ENCODE measurements around the gene INPP5A.
A peak's percentile ranks its signal among the peaks of the same experiment; 100 is the strongest.
"Not testable (repeated sequence)": the region's sequence is repeated elsewhere in the genome, so short reads cannot be mapped to it uniquely, and the experiment has no call there.

Gene INPP5A

GRCh38 chr10:132593900-132594876 is 56.6 kb downstream of the INPP5A start:
- Mint-ChIP-seq H3K4me3 (peak overlapping the region; percentile 51), H3K27me3 (no peaks in the 10 kb centered on the region), H3K4me1 (peaks cover 68% of the 10 kb centered on the region), H3K9me3 (no peaks in the 10 kb centered on the region), H3K36me3 (peaks cover 11% of the 10 kb centered on the region), H3K27ac (no peak overlapping the region)

GRCh38 chr10:132595021-132595420 is 57.4 kb downstream of the INPP5A start:
- H3K27ac Mint-ChIP-seq = no peak overlapping the region
- H3K4me3 Mint-ChIP-seq = no peak overlapping the region
- H3K9me3 Mint-ChIP-seq = no peaks in the 10 kb centered on the region
- peaks cover 12% of the 10 kb centered on the region for H3K36me3 Mint-ChIP-seq
- peaks cover 69% of the 10 kb centered on the region for H3K4me1 Mint-ChIP-seq
- H3K27me3 Mint-ChIP-seq = no peaks in the 10 kb centered on the region

- peaks cover 71% of the 10 kb centered on the region for H3K4me1 Mint-ChIP-seq
- no peak overlapping the region for H3K27ac Mint-ChIP-seq
- H3K4me3 Mint-ChIP-seq = no peak overlapping the region
- H3K36me3 Mint-ChIP-seq = peaks cover 15% of the 10 kb centered on the region
- H3K27me3 Mint-ChIP-seq = no peaks in the 10 kb centered on the region
- peaks cover 6% of the 10 kb centered on the region for H3K9me3 Mint-ChIP-seq
These were observed 58.3 kb downstream of the INPP5A start for GRCh38 chr10:132595854-132596253.

GRCh38 chr10:132596742-132597279 is 59.2 kb downstream of the INPP5A start:
- Mint-ChIP-seq H3K27ac (peak overlapping the region; percentile 21), H3K4me3 (no peak overlapping the region), H3K27me3 (no peaks in the 10 kb centered on the region), H3K4me1 (peaks cover 70% of the 10 kb centered on the region), H3K9me3 (peaks cover 11% of the 10 kb centered on the region), H3K36me3 (peaks cover 20% of the 10 kb centered on the region)

- H3K4me1 Mint-ChIP-seq = peaks cover 67% of the 10 kb centered on the region
- peaks cover 20% of the 10 kb centered on the region for H3K36me3 Mint-ChIP-seq
- no peaks in the 10 kb centered on the region for H3K27me3 Mint-ChIP-seq
- H3K4me3 Mint-ChIP-seq = no peak overlapping the region
- H3K9me3 Mint-ChIP-seq = peaks cover 11% of the 10 kb centered on the region
- H3K27ac Mint-ChIP-seq = no peak overlapping the region
These were observed 60.1 kb downstream of the INPP5A start for GRCh38 chr10:132597654-132598053.

- peaks cover 60% of the 10 kb centered on the region for H3K4me1 Mint-ChIP-seq
- peaks cover 11% of the 10 kb centered on the region for H3K9me3 Mint-ChIP-seq
- not testable (repeated sequence) for H3K27ac Mint-ChIP-seq, H3K4me3 Mint-ChIP-seq, H3K27me3 Mint-ChIP-seq
- H3K36me3 Mint-ChIP-seq = peaks cover 20% of the 10 kb centered on the region
These were observed 61.5 kb downstream of the INPP5A start for GRCh38 chr10:132599023-132599618.

GRCh38 chr10:132599732-132600131 is 62.1 kb downstream of the INPP5A start:
- no peaks in the 10 kb centered on the region for H3K27me3 Mint-ChIP-seq
- H3K4me1 Mint-ChIP-seq = peaks cover 60% of the 10 kb centered on the region
- H3K36me3 Mint-ChIP-seq = peaks cover 20% of the 10 kb centered on the region
- H3K4me3 Mint-ChIP-seq = no peak overlapping the region
- H3K9me3 Mint-ChIP-seq = peaks cover 11% of the 10 kb centered on the region
- no peak overlapping the region for H3K27ac Mint-ChIP-seq

GRCh38 chr10:132600416-132600815 is 62.8 kb downstream of the INPP5A start:
- Mint-ChIP-seq H3K9me3 (peaks cover 11% of the 10 kb centered on the region), H3K36me3 (peaks cover 20% of the 10 kb centered on the region), H3K27me3 (no peaks in the 10 kb centered on the region), H3K4me1 (peaks cover 54% of the 10 kb centered on the region), H3K4me3 (no peak overlapping the region), H3K27ac (no peak overlapping the region)

- Mint-ChIP-seq H3K27ac (no peak overlapping the region), H3K4me3 (no peak overlapping the region), H3K9me3 (peaks cover 11% of the 10 kb centered on the region), H3K27me3 (no peaks in the 10 kb centered on the region), H3K4me1 (peaks cover 50% of the 10 kb centered on the region), H3K36me3 (peaks cover 20% of the 10 kb centered on the region)
These were observed 64.0 kb downstream of the INPP5A start for GRCh38 chr10:132601567-132601966.

- H3K36me3 Mint-ChIP-seq = peaks cover 20% of the 10 kb centered on the region
- H3K9me3 Mint-ChIP-seq = peaks cover 11% of the 10 kb centered on the region
- H3K4me1 Mint-ChIP-seq = peaks cover 44% of the 10 kb centered on the region
- no peaks in the 10 kb centered on the region for H3K27me3 Mint-ChIP-seq
- H3K27ac Mint-ChIP-seq = no peak overlapping the region
- H3K4me3 Mint-ChIP-seq = no peak overlapping the region
These were observed 65.0 kb downstream of the INPP5A start for GRCh38 chr10:132602614-132603013.

- Mint-ChIP-seq H3K27ac (no peak overlapping the region), H3K9me3 (peaks cover 11% of the 10 kb centered on the region), H3K4me3 (no peak overlapping the region), H3K27me3 (no peaks in the 10 kb centered on the region), H3K4me1 (peaks cover 38% of the 10 kb centered on the region), H3K36me3 (peaks cover 14% of the 10 kb centered on the region)
These were observed 66.4 kb downstream of the INPP5A start for GRCh38 chr10:132603851-132604533.

GRCh38 chr10:132604686-132605085 is 67.1 kb downstream of the INPP5A start:
- H3K27ac Mint-ChIP-seq = peak overlapping the region; percentile 69
- no peak overlapping the region for H3K4me3 Mint-ChIP-seq
- H3K9me3 Mint-ChIP-seq = peaks cover 11% of the 10 kb centered on the region
- H3K27me3 Mint-ChIP-seq = no peaks in the 10 kb centered on the region
- peaks cover 14% of the 10 kb centered on the region for H3K36me3 Mint-ChIP-seq
- H3K4me1 Mint-ChIP-seq = peaks cover 38% of the 10 kb centered on the region

- peaks cover 9% of the 10 kb centered on the region for H3K36me3 Mint-ChIP-seq
- peaks cover 34% of the 10 kb centered on the region for H3K4me1 Mint-ChIP-seq
- H3K27ac Mint-ChIP-seq = no peak overlapping the region
- H3K9me3 Mint-ChIP-seq = peaks cover 8% of the 10 kb centered on the region
- H3K4me3 Mint-ChIP-seq = no peak overlapping the region
- H3K27me3 Mint-ChIP-seq = no peaks in the 10 kb centered on the region
These were observed 67.8 kb downstream of the INPP5A start for GRCh38 chr10:132605390-132605789.

GRCh38 chr10:132606031-132606491 is 68.5 kb downstream of the INPP5A start:
- H3K4me3 Mint-ChIP-seq = no peak overlapping the region
- H3K27ac Mint-ChIP-seq = no peak overlapping the region
- no peaks in the 10 kb centered on the region for H3K27me3 Mint-ChIP-seq
- peaks cover 7% of the 10 kb centered on the region for H3K36me3 Mint-ChIP-seq
- H3K9me3 Mint-ChIP-seq = peaks cover 4% of the 10 kb centered on the region
- peaks cover 36% of the 10 kb centered on the region for H3K4me1 Mint-ChIP-seq

GRCh38 chr10:132606536-132607316 is 69.1 kb downstream of the INPP5A start:
- no peak overlapping the region for H3K4me3 Mint-ChIP-seq
- no peaks in the 10 kb centered on the region for H3K9me3 Mint-ChIP-seq
- no peak overlapping the region for H3K27ac Mint-ChIP-seq
- peaks cover 2% of the 10 kb centered on the region for H3K36me3 Mint-ChIP-seq
- H3K4me1 Mint-ChIP-seq = peaks cover 32% of the 10 kb centered on the region
- no peaks in the 10 kb centered on the region for H3K27me3 Mint-ChIP-seq
